ENCODE results near the gene NRAP. TPM values are rescaled to one million over a fixed set of nuclear protein-coding genes. Genes with fewer than 3 reads are reported as not detected.

NRAP gene
- total RNA-seq, 1 experiment from 2014 or later = not detected

DNA sequence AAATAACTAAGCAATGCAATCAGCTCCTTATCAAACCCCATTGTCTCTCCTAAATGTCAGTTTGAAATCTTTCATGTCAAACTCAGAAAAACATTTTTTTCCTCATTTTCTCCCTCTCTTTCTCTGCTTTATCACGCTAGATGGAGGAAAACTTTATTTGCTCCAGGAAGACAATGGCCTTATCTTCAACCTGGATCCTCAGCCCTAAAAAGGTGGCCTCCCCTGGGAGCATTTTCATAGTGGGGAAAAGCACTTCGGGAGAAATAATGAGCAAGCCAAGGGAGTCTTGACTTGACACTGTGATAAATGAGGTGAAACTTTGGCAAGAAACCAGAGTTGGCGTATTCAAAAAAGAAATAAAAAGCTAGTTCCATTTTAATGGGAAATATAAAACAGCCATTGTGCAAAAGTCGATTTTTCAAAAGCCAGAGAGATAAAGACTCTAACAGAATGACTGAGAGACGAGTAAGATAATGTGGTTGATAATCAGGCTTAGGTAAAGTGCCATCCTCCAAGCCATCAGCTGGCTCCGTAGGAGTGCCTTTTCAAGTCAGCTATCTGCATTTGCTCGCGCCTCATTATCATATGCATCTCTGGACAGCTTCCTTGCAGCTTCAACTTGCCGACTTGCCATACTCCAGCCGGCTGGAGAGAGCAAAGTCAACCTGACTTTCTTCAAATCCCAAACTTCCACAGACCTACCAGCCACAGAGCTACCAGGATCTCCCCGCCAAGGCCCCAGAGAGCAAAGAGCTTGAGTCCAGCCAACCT lies 91.1 kb downstream of the NRAP start:
- 0 out of 2 replicates have a peak, but pooled peaks cover 8% of the 10 kb centered on the region for H3K4me1 ChIP-seq (ENCODE audit: insufficient read depth, low read length)
- TF ChIP-seq, protein P1, sequence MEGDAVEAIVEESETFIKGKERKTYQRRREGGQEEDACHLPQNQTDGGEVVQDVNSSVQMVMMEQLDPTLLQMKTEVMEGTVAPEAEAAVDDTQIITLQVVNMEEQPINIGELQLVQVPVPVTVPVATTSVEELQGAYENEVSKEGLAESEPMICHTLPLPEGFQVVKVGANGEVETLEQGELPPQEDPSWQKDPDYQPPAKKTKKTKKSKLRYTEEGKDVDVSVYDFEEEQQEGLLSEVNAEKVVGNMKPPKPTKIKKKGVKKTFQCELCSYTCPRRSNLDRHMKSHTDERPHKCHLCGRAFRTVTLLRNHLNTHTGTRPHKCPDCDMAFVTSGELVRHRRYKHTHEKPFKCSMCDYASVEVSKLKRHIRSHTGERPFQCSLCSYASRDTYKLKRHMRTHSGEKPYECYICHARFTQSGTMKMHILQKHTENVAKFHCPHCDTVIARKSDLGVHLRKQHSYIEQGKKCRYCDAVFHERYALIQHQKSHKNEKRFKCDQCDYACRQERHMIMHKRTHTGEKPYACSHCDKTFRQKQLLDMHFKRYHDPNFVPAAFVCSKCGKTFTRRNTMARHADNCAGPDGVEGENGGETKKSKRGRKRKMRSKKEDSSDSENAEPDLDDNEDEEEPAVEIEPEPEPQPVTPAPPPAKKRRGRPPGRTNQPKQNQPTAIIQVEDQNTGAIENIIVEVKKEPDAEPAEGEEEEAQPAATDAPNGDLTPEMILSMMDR (conservative IDR thresholded peaks at IDR 0.05) = no peak
- no peak overlapping the region for H3K18ac ChIP-seq (ENCODE audit: insufficient read length, low read depth, low read length)
- no peak overlapping the region for H2BK12ac ChIP-seq (ENCODE audit: insufficient read length, low read depth, low read length)
- H2BK5ac ChIP-seq (ENCODE audit: insufficient read length, low read length) = no peak overlapping the region
- H3T11ph ChIP-seq (ENCODE audit: low read length) = no peak overlapping the region
- no peak overlapping the region for H3K14ac ChIP-seq (ENCODE audit: insufficient read depth, low read length)
- no peaks in the 10 kb centered on the region for H3K9me3 ChIP-seq (ENCODE audit: control insufficient read depth, low read depth, low read length)
- DNase-seq = no peak
- H3K36me3 Mint-ChIP-seq (ENCODE audit: insufficient read depth in 1 of 3, low read depth in 3 of 3) = no peaks in the 10 kb centered on the region; a peak in 1 of 7 replicates
- H3K4me3 Mint-ChIP-seq = no peak overlapping the region
- no peak overlapping the region for H2AK5ac ChIP-seq (ENCODE audit: insufficient read length, low read length)
- no peak overlapping the region for H3K9ac ChIP-seq (ENCODE audit: extremely low read depth, insufficient read length, low read length)
- H4K20me1 ChIP-seq (ENCODE audit: control insufficient read depth, insufficient read depth, insufficient read length) = no peaks in the 10 kb centered on the region
- no peak overlapping the region for H3K4ac ChIP-seq (ENCODE audit: low read depth, low read length)
- H3K79me2 ChIP-seq (ENCODE audit: insufficient read depth, low read length) = no peaks in the 10 kb centered on the region
- no peak overlapping the region for H2BK120ac ChIP-seq (ENCODE audit: low read depth, low read length, poor library complexity, severe bottlenecking)
- H4K5ac ChIP-seq (ENCODE audit: insufficient read length, low read depth, low read length) = no peak overlapping the region
- H3K27ac Mint-ChIP-seq = no peak overlapping the region
- no peak overlapping the region for H3K23ac ChIP-seq (ENCODE audit: insufficient read length, low read depth, low read length)
- no peak overlapping the region for H2BK15ac ChIP-seq (ENCODE audit: low read depth, low read length)
- WGBS (ENCODE audit: extremely low coverage, insufficient read length, low lambda C conversion rate) = no CpG with 5 or more reads among the region's 11 CpGs
- peaks cover 79% of the 10 kb centered on the region for H3K27me3 Mint-ChIP-seq (ENCODE audit: low read depth)
- H3K56ac ChIP-seq (ENCODE audit: insufficient read length, low read depth, low read length) = no peak overlapping the region
- H3K79me1 ChIP-seq (ENCODE audit: insufficient read depth, low read depth, low read length, poor library complexity, severe bottlenecking) = no peaks in the 10 kb centered on the region
- H3K23me2 ChIP-seq (ENCODE audit: insufficient read length, low read depth, low read length, poor library complexity, severe bottlenecking) = peaks cover 2% of the 10 kb centered on the region
- no peak overlapping the region for H2BK20ac ChIP-seq (ENCODE audit: low read depth, low read length, poor library complexity, severe bottlenecking)
- no peaks in the 10 kb centered on the region for H3K27me3 ChIP-seq (ENCODE audit: insufficient read depth, low read length)
- no peak overlapping the region for H2AFZ ChIP-seq (ENCODE audit: low read length)
- no peaks in the 10 kb centered on the region for H3K9me3 Mint-ChIP-seq
- H3K27ac ChIP-seq (ENCODE audit: insufficient read length, low read depth, low read length) = no peak overlapping the region
- H4K91ac ChIP-seq (ENCODE audit: insufficient read length, low read depth, low read length) = no peak overlapping the region
- H3K4me1 Mint-ChIP-seq = peaks cover 7 to 11% of the 10 kb centered on the region in 2 experiments
- no peak overlapping the region for H4K8ac ChIP-seq (replicated peaks; ENCODE audit: insufficient read length, low read depth, low read length)
- H3K4me2 ChIP-seq (ENCODE audit: insufficient read depth, insufficient read length, low read length) = no peak overlapping the region

All from H9 (cell line).